Measurements from ENCODE around the gene ZNF638.

DNA sequence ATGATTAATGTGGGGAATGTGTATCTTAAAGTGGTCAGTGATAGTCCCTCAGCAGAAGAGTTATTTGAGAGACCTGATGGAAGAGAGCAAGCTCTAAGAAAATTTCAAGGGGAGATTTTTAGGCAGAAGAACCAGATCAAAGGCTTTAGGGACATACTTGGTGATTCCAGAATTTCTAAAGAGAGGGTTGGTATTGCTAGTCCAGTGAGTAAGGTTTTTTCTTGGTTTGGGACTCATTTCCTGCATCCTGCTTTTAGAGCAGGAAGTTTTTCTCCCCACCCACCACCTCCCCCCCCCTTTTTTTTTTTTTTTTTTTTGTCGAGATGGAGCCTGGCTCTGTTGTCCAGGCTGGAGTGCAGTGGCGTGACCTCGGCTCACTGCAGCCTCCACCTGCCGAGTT lies 79.1 kb downstream of the ZNF638 start:
- TF ChIP-seq POLR2A (IDR thresholded peaks at IDR 0.05; ENCODE audit: low read depth, low read length) (no peak), GATA2 (IDR thresholded peaks at IDR 0.05; ENCODE audit: insufficient read depth, insufficient read length, low read depth, low read length) (no peak), JUN (IDR thresholded peaks at IDR 0.05; ENCODE audit: borderline replicate concordance, insufficient read depth, insufficient read length, low read depth) (no peak), POLR2AphosphoS5 (IDR thresholded peaks at IDR 0.05; ENCODE audit: insufficient read depth, low read depth, low read length) (no peak), EZH2 (IDR thresholded peaks at IDR 0.05; ENCODE audit: borderline replicate concordance, low read depth, low read length, severe bottlenecking) (no peak), MYC (IDR thresholded peaks at IDR 0.05; ENCODE audit: low read depth, low read length) (no peak), FOS (IDR thresholded peaks at IDR 0.05; ENCODE audit: borderline replicate concordance, insufficient read depth, low read length) (no peak)
- TF ChIP-seq, protein P1, sequence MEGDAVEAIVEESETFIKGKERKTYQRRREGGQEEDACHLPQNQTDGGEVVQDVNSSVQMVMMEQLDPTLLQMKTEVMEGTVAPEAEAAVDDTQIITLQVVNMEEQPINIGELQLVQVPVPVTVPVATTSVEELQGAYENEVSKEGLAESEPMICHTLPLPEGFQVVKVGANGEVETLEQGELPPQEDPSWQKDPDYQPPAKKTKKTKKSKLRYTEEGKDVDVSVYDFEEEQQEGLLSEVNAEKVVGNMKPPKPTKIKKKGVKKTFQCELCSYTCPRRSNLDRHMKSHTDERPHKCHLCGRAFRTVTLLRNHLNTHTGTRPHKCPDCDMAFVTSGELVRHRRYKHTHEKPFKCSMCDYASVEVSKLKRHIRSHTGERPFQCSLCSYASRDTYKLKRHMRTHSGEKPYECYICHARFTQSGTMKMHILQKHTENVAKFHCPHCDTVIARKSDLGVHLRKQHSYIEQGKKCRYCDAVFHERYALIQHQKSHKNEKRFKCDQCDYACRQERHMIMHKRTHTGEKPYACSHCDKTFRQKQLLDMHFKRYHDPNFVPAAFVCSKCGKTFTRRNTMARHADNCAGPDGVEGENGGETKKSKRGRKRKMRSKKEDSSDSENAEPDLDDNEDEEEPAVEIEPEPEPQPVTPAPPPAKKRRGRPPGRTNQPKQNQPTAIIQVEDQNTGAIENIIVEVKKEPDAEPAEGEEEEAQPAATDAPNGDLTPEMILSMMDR (IDR thresholded peaks at IDR 0.05; ENCODE audit: extremely low read depth in 1 of 2, insufficient read depth in 1 of 2, low read depth in 1 of 2, low read length in 2 of 2), result no peak
- TF ChIP-seq, protein P2, sequence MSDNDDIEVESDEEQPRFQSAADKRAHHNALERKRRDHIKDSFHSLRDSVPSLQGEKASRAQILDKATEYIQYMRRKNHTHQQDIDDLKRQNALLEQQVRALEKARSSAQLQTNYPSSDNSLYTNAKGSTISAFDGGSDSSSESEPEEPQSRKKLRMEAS (IDR thresholded peaks at IDR 0.05; ENCODE audit: insufficient read depth, insufficient read length), result no peak

Data from endothelial cell of umbilical vein (primary cell).